Cerebellar nuclear complex (tissue), 1 donor: ENCODE results near the gene PCNT.
"Not testable (repeated sequence)": the region's sequence is repeated elsewhere in the genome, so short reads cannot be mapped to it uniquely, and the experiment has no call there.

Experiments used
- DNase-seq, 2 experiments: peaks; one replicate each; lab custom pipeline; 2025; lab: John Stamatoyannopoulos, UW

The PCNT gene

DNA sequence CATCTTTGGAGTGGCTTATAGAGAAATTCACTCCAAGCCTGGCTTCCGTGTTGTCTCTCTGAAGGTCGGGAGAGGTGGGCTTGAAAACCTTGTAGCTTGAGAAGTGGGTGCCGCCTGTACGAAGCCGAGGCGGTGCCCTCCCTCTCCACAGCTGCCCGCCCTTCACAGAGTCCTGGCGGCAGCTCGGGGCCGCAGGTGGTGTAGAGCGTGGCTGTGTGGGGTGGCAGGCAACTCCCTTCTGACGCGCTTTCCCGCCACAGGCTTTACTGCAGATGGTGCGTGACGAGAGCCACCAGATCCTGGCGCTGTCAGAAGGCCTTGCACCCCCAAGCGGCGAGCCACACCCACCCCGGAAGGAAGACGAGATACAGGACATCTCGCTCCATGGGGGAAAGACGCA, 101.6 kb downstream of the PCNT start:
- no peak for DNase-seq

DNA sequence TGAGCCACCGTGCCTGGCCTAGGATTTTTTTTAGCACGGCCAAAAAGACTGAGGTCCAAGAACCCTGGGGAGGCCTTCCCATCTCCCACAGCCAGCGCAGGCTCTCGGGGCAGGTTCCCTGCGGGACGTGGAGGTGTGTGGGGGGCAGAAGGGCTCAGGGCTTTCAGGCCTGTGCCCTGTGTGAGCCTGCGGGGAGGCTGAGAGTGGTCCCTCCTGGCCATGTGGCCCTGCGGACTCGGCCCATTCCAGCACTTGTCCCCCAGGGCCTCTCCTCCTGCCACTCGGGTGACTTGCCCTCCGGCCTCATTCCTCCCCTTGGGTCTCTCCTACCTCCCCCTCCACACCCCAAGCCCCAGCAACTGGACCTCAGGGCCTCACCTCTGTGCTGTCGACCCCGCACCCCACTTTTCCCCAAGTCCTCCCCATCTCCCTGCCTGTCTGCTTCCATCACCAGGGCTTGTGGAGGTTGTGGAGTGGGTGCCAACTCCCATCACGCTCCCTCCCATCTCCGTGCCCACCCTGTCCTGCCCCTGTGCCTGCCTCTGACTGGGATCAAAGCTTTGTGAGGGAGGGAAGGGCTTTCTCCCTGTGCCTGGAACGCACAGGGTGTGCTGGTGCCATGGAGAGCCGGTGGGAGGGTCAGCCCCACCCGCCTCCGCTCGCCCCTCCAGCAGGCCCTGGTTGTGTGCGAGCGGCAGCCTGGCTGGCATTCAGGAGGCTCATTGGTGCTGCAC, 102.5 kb downstream of the PCNT start:
- DNase-seq = no peak

DNA sequence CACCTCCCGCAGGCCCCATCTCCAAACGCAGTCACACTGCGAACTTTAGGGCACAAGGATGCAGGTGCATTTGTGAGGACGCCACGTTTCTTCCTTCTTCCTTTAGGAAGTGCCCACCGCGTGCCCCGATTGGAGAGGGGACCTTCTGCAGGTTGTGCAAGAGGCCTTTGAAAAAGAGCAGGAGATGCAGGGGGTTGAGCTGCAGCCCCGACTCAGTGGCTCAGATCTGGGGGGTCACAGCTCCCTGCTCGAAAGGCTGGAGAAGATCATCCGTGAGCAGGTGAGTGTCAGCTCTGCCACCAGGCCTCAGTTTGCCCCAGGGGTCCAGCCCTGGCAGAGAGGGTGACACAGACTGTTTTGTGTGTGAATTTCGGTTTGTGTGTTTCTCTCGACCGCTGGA, 103.6 kb downstream of the PCNT start:
- no peak for DNase-seq

DNA sequence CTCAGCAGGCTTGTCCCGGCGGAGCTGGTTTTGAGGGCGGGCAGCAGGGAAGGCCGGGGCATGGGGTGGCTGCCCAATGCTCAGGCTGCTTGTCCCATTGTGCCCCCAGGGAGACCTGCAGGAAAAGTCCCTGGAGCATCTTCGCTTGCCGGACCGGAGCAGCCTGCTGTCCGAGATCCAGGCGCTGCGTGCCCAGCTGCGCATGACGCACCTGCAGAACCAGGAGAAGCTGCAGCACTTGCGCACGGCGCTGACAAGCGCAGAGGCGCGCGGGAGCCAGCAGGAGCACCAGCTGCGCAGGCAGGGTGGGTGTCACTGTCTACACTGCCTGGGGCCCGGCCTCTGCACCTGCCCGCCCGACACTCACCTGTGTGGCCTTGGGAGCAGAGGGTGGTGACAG, 104.3 kb downstream of the PCNT start:
- no peak for DNase-seq

DNA sequence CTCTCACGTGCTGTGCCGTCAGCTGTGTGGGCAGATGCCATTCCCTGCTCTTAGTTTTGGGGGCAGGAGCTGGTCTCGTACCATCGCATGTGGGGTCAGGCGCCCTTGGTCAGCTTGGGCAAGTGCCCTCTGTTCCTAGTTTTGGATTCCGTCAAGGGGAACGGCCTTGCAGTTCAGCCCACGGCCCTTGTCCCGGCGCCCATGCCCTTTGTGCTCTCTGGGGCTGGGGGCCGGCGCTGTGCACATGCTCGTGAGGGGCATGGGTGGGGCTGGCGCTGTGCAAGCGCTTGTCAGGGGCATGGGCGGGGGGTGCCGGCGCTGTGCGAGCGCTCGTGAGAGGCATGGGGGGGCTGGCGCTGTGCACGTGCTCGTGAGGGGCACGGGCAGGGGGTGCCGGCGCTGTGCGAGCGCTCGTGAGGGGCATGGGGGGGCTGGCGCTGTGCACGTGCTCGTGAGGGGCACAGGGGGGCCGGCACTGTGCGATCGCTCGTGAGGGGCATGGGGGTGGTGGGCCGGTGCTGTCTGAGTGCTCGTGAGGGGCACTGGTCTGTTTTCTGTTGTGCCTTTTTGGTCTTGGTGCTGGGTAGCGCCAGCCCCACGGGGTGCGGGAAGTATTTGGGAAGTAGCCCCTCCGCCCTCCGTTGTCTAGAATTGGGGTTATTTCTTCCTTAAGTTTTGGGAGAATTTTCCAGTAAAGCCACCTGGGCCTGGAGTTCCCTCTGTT, 105.2 kb downstream of the PCNT start:
- no peak for DNase-seq

DNA sequence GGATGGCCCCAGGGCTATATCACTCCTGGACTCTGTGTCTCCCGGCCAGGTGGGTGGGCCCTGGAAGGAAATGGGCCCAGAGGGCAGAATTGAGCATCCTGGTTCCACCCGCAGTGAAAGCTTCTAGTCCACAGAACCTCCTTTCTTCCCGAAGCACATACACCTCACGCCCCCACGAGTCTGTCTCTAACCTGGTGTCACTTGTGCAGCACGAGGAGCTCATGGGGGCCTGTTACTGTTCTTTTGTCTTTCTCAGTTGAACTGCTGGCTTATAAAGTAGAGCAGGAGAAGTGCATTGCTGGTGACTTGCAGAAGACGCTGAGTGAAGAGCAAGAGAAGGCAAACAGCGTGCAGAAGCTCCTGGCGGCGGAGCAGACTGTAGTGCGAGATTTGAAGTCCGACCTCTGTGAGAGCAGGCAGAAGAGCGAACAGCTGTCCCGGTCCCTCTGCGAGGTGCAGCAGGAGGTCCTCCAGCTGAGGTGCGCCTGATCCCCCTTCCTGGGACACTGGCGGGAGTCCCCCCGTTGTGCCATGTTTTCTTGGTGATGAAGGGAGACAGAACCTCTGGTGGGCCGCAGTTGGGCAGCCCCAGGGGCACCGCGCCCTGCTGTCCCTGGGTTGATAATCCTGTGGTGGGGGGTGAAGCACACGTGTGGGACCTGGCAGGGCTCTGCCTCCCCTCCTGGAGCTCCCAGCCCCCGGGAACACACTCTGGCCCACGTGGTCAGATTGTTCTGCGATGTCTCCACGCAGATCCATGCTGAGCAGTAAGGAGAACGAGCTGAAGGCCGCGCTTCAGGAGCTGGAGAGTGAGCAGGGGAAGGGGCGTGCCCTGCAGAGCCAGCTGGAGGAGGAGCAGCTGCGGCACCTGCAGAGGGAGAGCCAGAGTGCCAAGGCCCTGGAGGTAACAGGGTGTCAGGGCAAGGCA, 106.1 kb downstream of the PCNT start:
- no peak for DNase-seq

DNA sequence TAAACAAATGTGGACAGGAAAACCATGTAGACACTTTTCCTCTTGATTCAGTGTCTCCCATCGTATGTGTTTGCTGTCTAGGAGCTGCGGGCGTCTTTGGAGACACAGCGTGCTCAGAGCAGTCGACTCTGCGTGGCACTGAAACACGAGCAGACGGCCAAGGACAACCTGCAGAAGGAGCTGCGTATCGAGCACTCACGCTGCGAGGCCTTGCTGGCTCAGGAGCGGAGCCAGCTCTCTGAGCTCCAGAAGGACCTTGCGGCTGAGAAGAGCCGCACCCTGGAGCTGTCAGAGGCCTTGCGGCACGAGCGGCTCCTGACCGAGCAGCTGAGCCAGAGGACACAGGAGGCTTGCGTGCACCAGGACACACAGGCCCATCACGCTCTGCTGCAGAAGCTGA, 107.5 kb downstream of the PCNT start:
- DNase-seq = no peak

DNA sequence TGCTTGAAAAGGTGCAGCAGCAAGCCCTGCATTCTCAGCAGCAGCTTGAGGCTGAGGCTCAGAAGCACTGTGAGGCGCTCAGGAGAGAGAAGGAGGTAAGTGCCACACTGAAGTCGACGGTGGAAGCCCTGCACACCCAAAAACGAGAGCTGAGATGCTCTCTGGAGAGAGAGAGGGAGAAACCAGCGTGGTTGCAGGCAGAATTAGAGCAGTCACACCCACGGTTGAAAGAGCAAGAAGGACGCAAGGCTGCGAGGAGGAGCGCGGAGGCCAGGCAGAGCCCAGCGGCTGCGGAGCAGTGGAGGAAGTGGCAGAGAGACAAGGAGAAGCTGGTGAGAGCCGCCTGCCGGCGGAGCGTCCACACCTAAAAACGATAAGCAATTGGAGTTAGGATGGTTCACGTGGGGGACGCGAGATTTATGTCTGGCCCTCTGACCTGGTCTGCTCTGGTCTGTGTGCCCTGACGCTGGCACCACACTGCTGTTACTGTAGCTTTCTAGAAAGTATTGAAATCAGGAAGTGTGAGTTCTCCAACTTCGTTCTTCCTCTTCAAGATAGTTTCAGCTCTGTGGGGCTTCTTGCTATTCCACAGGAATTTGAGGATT, 108.0 kb downstream of the PCNT start:
- no peak for DNase-seq

DNA sequence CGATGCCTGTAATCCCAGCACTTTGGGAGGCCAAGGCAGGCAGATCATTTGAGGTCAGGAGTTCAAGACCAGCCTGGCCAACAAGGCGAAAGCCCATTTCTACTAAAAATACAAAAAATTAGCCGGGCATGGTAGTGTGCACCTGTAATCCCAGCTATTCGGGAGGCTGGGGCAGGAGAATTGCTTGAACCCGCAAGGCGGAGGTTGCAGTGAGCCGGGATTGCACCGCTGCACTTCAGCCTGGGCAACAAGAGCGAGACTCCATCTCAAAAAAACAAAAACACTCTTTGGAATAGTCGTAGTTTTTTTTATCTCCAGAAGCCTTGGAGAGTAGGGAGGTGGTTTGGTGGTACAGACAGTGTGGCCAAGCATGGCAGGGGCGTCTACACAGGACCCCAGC, 109.2 kb downstream of the PCNT start:
- not testable (repeated sequence) for DNase-seq

DNA sequence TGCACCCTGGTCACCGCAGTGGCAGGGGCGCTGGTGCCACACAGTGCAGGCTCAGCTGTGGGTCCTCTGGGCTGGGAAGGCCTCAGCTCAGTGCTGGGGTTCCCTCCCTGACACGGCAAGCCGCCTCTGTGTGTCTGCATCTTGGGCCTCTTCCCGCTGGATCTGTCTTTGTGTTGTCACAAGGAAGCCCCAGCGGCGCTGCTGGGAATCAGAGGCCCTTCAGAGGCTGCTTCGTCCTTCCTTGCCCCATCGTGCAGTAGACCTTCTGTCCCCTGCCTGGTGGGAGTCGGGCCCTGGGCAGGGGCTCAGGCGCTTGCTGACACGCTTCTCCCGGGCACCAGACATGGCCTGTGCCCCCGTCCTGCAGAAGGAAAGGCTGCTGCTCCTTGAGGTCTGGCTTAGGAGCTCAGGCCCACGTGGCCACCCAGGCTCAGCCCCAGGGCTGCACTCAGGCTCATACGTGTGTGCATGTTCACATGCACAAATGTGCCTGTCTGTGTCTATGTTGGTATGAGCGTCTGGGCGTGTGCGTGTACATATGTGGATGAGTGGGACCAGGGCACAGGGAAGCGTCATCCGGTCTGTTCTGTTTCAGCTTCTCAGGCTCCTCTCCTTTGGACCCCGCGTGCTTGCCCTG, 110.5 kb downstream of the PCNT start:
- no peak for DNase-seq

DNA sequence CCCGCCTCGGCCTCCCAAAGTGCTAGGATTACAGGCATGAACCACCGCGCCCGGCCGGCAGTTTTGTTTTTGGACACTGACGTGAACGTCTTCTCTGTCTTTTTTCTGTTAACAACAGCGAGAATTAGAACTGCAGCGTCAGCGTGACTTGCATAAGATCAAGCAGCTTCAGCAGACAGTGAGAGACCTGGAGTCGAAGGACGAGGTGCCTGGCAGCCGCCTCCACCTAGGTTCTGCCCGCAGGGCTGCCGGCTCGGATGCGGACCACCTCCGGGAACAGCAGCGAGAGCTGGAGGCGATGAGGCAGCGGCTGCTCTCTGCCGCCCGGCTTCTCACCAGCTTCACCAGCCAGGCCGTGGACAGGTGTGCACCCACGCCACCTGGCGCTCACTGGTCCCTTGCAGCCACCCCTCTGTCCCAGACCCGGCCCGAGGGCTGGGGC, 111.9 kb downstream of the PCNT start:
- DNase-seq = no peak

DNA sequence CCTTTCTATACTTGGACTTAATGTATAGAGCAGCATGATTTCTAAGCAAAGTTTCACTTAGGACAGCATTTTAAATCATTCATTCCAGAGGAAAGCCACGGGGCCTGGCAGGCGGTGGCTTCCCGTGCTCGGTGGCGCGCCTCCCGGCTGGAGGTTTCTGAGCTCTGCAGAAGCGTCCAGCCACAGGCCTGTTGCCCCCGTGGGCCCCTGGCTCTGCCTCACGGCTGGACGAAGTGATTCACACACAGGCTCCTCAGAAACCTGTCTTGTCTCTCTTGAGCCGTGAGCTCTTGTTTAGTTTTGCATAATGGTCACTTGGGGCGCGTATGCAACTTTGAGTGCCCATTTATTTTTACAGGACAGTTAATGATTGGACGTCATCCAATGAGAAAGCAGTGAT, 112.7 kb downstream of the PCNT start:
- DNase-seq = no peak

DNA sequence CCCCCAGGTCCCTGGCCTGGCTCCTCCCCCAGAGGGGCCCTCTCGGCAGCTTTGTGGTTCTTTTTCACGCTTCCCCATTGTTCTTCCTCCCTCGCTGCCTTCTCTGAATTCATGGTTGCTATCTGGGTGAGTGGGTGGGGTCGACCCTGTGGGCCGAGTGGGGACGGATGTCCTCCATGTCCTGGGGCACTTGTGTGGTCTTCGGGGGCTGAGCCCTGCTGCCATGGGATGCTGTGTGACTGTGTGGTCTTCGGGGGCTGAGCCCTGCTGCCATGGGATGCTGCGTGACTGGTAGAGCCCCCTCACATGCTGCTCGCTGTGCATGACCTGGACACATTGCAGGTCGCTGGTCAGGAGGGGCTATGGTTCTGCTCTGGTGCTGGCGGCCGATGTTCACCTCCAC, 113.1 kb downstream of the PCNT start:
- no peak for DNase-seq

DNA sequence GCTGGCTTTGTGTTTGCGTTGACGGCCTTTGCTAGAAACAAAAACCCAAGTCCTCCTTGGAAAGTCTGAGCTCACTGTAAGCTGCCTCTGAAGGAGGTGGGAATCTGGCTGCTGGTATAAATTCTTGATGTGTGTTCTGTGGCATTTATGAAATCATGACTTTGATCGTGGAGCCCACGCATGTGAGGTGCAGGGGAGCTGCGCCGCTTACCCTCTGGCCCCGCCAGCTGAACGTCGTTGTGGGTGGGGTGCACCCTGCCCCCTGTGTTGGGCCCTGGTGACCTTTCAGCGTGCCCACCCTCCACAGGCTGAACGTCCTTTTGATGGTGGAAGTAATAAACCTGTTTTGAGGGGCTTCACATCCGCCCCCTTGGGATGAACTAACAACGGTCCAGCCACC, 113.6 kb downstream of the PCNT start:
- no peak for DNase-seq

DNA sequence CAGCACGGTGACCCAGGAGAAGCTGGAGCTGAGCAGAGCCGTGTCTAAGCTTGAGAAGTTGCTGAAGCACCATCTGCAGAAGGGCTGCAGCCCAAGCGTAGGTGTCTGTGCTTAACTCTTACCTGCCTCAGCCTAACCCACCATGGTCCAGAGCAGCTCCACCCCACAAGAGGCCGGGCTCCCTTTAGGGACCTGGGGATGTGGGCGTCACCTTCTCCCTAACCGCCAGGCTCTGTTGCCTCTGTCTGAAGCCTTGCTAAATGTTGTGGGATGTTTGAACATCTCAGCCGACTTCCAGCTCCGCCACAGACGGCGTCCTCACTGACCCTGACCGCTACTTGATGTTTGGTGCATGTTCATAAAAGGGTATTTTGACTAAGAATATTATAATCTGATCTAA, 114.3 kb downstream of the PCNT start:
- no peak for DNase-seq

DNA sequence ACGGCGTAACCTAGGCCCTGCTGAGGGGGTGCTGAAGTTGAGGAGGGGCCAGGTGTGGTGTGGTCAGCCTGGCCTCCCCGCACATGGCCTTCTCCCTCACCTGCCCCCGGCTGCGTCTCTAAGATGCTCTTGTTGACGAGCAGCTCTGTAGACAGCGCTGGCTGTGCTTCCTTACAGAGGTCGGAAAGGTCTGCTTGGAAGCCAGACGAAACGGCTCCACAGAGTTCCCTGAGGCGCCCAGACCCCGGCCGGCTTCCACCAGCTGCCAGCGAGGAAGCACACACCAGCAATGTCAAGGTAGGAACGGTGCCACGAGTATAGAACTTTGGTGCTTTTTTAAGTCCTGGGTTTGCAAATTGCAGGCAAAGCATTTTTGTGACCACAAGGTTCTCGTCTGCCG, 116.0 kb downstream of the PCNT start:
- no peak for DNase-seq

DNA sequence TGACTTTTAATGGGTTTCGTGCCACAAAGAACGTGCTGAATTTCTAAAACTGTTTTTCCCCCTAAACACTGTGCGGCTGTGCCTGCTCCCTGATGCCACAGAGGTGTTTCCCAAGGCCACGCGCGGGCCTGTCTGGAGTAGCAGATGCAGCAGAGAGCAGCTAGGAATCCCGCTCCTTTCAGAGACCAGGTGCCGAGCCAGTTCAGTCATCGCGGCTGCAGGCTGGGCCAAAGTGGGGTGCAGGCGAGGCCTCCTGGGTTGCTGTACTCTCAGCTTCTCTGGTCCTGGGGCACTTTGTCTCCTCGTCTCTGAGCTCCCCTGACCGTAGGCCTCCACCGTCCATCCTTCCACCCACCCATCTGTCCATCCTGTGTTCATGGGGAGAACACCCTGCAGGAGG, 117.4 kb downstream of the PCNT start:
- DNase-seq = no peak

DNA sequence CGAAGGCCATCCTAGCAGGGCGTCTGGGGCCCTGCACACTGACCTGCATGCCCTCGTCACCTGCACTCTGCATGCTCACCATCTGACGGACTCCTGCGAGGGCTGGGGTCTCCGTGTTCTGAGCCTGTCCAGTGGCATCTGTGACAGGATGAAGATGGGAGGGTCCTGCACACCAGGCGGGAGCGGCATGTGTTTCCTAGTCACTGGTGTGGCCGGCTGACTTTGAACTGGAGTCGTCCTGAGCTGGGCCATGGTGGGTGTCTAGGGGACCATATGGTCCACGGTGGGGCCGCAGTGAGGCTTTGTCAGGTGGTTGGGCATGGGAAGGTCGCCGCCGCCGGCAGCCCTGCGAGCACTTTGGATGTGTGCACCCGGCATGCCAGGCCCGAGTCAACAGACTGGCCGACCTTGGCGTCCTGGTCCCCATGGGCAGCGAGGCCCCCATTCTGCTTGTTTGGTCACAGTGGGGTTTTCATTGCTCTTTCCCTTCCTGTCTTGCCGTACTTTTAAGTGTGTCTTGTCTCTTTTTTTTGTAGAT, 118.1 kb downstream of the PCNT start:
- no peak for DNase-seq

DNA sequence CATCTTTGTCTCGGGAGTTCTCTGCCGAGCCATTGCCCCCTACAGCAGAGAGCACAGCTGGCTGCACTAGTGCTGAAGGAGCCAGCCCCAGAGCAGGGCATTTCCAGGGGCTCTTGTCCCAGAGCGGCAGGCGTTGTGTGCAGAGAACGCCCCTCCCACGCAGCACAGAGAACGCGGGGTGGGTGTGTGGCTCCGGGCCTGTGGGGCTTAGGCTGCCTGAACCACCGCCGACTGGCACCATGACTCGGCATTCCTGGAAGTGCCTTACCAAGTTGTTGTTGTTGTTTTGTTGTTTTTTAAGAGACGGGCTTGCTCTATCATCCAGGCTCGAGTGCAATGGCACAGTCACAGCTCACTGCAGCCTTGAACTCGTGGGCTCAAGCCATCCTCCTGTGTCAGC, 119.0 kb downstream of the PCNT start:
- DNase-seq = no peak

DNA sequence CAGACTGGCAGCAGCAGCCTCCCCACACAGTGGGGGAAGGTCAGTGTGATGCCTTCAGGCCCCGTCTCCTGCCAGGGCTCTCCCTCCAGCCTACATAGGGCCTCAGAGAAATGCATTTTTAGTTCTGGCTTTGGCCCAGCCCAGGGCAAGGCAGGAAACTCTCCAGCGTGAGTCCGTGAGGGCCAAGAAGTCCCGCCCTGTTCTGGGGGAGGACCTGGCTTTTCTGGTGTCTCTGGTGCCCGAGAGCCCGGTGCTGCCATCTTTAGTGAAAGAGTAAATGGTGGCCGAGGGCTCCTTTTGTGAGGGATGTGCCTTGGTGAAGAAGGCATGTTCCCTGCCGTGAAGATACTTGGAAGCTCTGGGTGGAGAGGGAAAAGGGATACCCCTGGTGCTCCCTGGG, 120.0 kb downstream of the PCNT start:
- no peak for DNase-seq

DNA sequence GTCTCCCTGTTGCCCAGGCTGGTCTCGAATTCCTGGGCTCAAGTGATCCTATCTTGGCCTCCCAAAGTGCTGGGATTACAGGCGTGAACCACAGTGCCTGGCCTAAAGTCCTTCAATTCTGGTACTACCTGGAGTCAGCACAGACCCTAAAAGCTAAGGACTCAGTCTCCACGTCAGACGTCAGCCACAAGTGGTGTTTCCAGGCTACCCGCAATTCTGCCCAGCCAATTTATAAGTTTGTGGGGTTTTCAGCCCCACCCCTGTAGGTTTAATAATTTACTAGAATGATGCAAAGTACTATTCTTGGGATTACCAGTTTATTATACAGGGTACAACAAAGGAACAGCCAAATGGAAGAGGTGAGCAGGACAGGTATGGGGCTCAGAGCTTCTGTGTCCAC, 124.2 kb downstream of the PCNT start:
- no peak for DNase-seq
